Left renal cortex interstitium (tissue), 4 donors: ENCODE data around the gene PPP2R5D. TPM values are rescaled to one million over a fixed set of nuclear protein-coding genes. Genes with fewer than 3 reads are reported as not detected.
A peak's percentile ranks its signal among the peaks of the same experiment; 100 is the strongest.
"Not testable (repeated sequence)": the region's sequence is repeated elsewhere in the genome, so short reads cannot be mapped to it uniquely, and the experiment has no call there.

ENCODE experiments used
- DNase-seq, 4 donors: peaks; one replicate each; pipeline ENCODE4 v3.0.0-alpha.2; 2013; ENCODE audit warnings: low read depth in 4 of 4, low spot score in 2 of 4, missing footprints in 1 of 4
- polyA plus RNA-seq, 4 donors: library from polyadenylated mRNA; unstranded; fragments of 120-200 nt; gene quantifications; one replicate each; pipeline ENCODE4 v1.2.1, GENCODE V29; 2013; ENCODE audit not compliant: insufficient read length in 4 of 4

The PPP2R5D gene
- 10 to 100 TPM; 55.6 to 70.3 (median 64.6) TPM for polyA plus RNA-seq

GRCh38 chr6:42984001-42984923 lies at the start of gene PPP2R5D:
Gene PPP2R5D (plus strand): TSS chr6:42984570. CDS start chr6:42984678, 108 bp downstream.
- DNase-seq: peak; percentile 92 to 99 (median 94)

GRCh38 chr6:42935322-42935721 lies 49.0 kb upstream of the PPP2R5D start:
- DNase-seq: no peak

GRCh38 chr6:42936398-42936797 lies 48.0 kb upstream of the PPP2R5D start:
- no peak for DNase-seq

GRCh38 chr6:42937548-42938427 lies 46.6 kb upstream of the PPP2R5D start:
- no peak for DNase-seq

- DNase-seq: no peak
These were observed 46.0 kb upstream of the PPP2R5D start for GRCh38 chr6:42938428-42938796.

GRCh38 chr6:42938987-42939809 lies 45.2 kb upstream of the PPP2R5D start:
- no peak for DNase-seq

GRCh38 chr6:42939810-42940167 lies 44.6 kb upstream of the PPP2R5D start:
- DNase-seq: no peak

GRCh38 chr6:42940493-42941045 lies 43.8 kb upstream of the PPP2R5D start:
- no peak for DNase-seq

- DNase-seq: not testable (repeated sequence)
These were observed 43.0 kb upstream of the PPP2R5D start for GRCh38 chr6:42941356-42941755.

GRCh38 chr6:42942444-42942843 lies 41.9 kb upstream of the PPP2R5D start:
- DNase-seq: no peak

GRCh38 chr6:42947950-42948349 lies 36.4 kb upstream of the PPP2R5D start:
- DNase-seq: no peak

- no peak for DNase-seq
These were observed 32.0 kb upstream of the PPP2R5D start for GRCh38 chr6:42952389-42952788.

- DNase-seq: not testable (repeated sequence)
These were observed 30.0 kb upstream of the PPP2R5D start for GRCh38 chr6:42954405-42954804.

GRCh38 chr6:42958125-42958524 lies 26.2 kb upstream of the PPP2R5D start:
- DNase-seq: no peak

- DNase-seq: no peak
These were observed 24.5 kb upstream of the PPP2R5D start for GRCh38 chr6:42959917-42960242.

- DNase-seq: peak in 1 of 4 donors; percentile 48
These were observed 23.9 kb upstream of the PPP2R5D start, which contains the start of gene GNMT for GRCh38 chr6:42960243-42961019. Gene GNMT (plus strand): TSS chr6:42960754. CDS start chr6:42960768, 14 bp downstream.

- DNase-seq: no peak
These were observed 23.3 kb upstream of the PPP2R5D start for GRCh38 chr6:42961020-42961470.

GRCh38 chr6:42962096-42962495 lies 22.3 kb upstream of the PPP2R5D start:
- DNase-seq: no peak

GRCh38 chr6:42962502-42963178 lies 21.7 kb upstream of the PPP2R5D start:
- DNase-seq: no peak
